Measurements from ENCODE around the gene SRRM3. TPM values are rescaled to one million over a fixed set of nuclear protein-coding genes. Genes with fewer than 3 reads are reported as not detected.
A peak's percentile ranks its signal among the peaks of the same experiment; 100 is the strongest.
"Not testable (repeated sequence)": the region's sequence is repeated elsewhere in the genome, so short reads cannot be mapped to it uniquely, and the experiment has no call there.

Gene SRRM3
- total and polyA plus RNA-seq, 3 donors from 2014 or later = 7.8 to 8.4 (median 8.3) TPM

- Histone ChIP-seq H3K9me3 (no peaks in the 10 kb centered on the region), H3K36me3 (ENCODE audit: low read depth, missing control alignments) (no peaks in the 10 kb centered on the region), H3K4me3 (no peak overlapping the region), H3K27me3 (no peaks in the 10 kb centered on the region), H3K27ac (no peak overlapping the region), H3K4me1 (peaks cover 25% of the 10 kb centered on the region)
- no peak for DNase-seq
- TF ChIP-seq POLR2A (IDR thresholded peaks at IDR 0.05) = no peak
- TF ChIP-seq, protein P1, sequence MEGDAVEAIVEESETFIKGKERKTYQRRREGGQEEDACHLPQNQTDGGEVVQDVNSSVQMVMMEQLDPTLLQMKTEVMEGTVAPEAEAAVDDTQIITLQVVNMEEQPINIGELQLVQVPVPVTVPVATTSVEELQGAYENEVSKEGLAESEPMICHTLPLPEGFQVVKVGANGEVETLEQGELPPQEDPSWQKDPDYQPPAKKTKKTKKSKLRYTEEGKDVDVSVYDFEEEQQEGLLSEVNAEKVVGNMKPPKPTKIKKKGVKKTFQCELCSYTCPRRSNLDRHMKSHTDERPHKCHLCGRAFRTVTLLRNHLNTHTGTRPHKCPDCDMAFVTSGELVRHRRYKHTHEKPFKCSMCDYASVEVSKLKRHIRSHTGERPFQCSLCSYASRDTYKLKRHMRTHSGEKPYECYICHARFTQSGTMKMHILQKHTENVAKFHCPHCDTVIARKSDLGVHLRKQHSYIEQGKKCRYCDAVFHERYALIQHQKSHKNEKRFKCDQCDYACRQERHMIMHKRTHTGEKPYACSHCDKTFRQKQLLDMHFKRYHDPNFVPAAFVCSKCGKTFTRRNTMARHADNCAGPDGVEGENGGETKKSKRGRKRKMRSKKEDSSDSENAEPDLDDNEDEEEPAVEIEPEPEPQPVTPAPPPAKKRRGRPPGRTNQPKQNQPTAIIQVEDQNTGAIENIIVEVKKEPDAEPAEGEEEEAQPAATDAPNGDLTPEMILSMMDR (IDR thresholded peaks at IDR 0.05) = no peak
- WGBS, 2 donors = 72 to 80% methylated on average over 5 of the region's 5 CpGs
- intact Hi-C loops (cut with DNase I; ENCODE audit: low total_unique reads) = no loop called here
These were observed 129.0 kb downstream of the SRRM3 start for GRCh38 chr7:76330673-76331072.

- WGBS, 2 donors = 71 to 81% methylated on average over 9 of the region's 9 CpGs
- no peaks in the 10 kb centered on the region for H3K36me3 ChIP-seq (ENCODE audit: low read depth, missing control alignments)
- H3K4me3 ChIP-seq = no peak overlapping the region
- no peak overlapping the region for H3K27ac ChIP-seq
- no peak for DNase-seq
- H3K9me3 ChIP-seq = no peaks in the 10 kb centered on the region
- H3K27me3 ChIP-seq = no peaks in the 10 kb centered on the region
- intact Hi-C loops (cut with DNase I; ENCODE audit: low total_unique reads) = no loop called here
- peaks cover 25% of the 10 kb centered on the region for H3K4me1 ChIP-seq
- TF ChIP-seq POLR2A (IDR thresholded peaks at IDR 0.05) = no peak
- TF ChIP-seq, protein P1 (IDR thresholded peaks at IDR 0.05) = no peak
These were observed 130.4 kb downstream of the SRRM3 start for GRCh38 chr7:76332078-76332477.

DNA sequence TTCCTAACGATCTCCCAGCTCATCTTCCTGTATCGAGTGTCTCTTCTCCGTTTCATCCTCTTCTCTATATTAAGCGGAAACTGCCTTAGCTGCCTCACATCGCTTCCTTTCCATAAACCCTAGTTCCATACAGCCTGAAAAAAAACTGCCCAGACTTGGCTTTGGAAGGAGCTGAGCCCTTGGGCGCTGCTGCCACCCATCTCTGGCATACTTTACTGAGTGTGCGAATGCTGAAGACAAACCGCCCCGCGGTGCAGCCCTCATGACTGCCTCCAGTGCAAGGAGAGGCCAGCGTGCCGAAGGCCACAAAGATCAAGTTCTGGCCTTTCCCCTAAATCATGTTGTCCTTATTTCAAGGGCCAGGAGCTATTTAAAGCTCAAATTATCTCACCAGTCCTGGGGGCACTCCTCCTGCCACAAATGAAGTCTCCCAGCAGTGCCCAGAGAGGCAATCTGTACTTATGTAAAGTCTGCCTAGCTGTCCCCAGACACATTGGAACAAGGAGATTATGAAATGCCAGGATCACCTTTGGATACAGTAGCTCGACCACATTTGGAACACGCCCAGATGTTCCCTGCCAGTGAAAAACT, 131.9 kb downstream of the SRRM3 start:
- intact Hi-C loops (cut with DNase I; ENCODE audit: low total_unique reads) = no loop called here
- peak; percentile 87 for DNase-seq
- Histone ChIP-seq H3K4me3 (no peak overlapping the region), H3K27ac (peak overlapping the region; percentile 21 to 62), H3K4me1 (peaks cover 32% of the 10 kb centered on the region), H3K9me3 (no peaks in the 10 kb centered on the region), H3K36me3 (ENCODE audit: low read depth, missing control alignments) (no peaks in the 10 kb centered on the region), H3K27me3 (no peaks in the 10 kb centered on the region)
- TF ChIP-seq, protein P1 (IDR thresholded peaks at IDR 0.05) = no peak
- no peak for TF ChIP-seq POLR2A (IDR thresholded peaks at IDR 0.05)
- 37 to 55% methylated on average over 14 of the region's 14 CpGs for WGBS, 2 donors

- Histone ChIP-seq H3K4me1 (peaks cover 32% of the 10 kb centered on the region), H3K27me3 (no peaks in the 10 kb centered on the region), H3K27ac (peak overlapping the region; percentile 21 to 62), H3K4me3 (no peak overlapping the region), H3K36me3 (ENCODE audit: low read depth, missing control alignments) (no peaks in the 10 kb centered on the region), H3K9me3 (no peaks in the 10 kb centered on the region)
- intact Hi-C loops (cut with DNase I; ENCODE audit: low total_unique reads) = no loop called here
- DNase-seq = no peak
- 67% methylated on average over 6 of the region's 6 CpGs for WGBS, 2 donors
- TF ChIP-seq, protein P1 (IDR thresholded peaks at IDR 0.05) = no peak
- TF ChIP-seq POLR2A (IDR thresholded peaks at IDR 0.05) = no peak
These were observed 132.7 kb downstream of the SRRM3 start for GRCh38 chr7:76334320-76334967.

GRCh38 chr7:76335417-76335816, 133.7 kb downstream of the SRRM3 start:
- H3K4me3 ChIP-seq; H3K27ac ChIP-seq; H3K36me3 ChIP-seq (ENCODE audit: low read depth, missing control alignments); H3K9me3 ChIP-seq; DNase-seq; intact Hi-C loops (cut with DNase I; ENCODE audit: low total_unique reads); H3K27me3 ChIP-seq: not testable (repeated sequence)
- 77 to 88% methylated on average over 2 of the region's 2 CpGs for WGBS, 2 donors
- peaks cover 33% of the 10 kb centered on the region for H3K4me1 ChIP-seq
